Measurements from ENCODE around the gene SLC22A1.

- TF ChIP-seq RBBP5 (conservative IDR thresholded peaks at IDR 0.05) (no peak), SREBF2 (IDR thresholded peaks at IDR 0.05; ENCODE audit: low read length) (no peak), CBX3 (IDR thresholded peaks at IDR 0.05; ENCODE audit: borderline replicate concordance, low read depth) (no peak), POLR2A (IDR thresholded peaks at IDR 0.05; ENCODE audit: low read depth, low read length) (no peak)
These were observed 35.2 kb downstream of the SLC22A1 start for GRCh38 chr6:160156842-160157241.

Data from GM12878 (cell line).